ENCODE measurements around the gene APBA2.

DNA sequence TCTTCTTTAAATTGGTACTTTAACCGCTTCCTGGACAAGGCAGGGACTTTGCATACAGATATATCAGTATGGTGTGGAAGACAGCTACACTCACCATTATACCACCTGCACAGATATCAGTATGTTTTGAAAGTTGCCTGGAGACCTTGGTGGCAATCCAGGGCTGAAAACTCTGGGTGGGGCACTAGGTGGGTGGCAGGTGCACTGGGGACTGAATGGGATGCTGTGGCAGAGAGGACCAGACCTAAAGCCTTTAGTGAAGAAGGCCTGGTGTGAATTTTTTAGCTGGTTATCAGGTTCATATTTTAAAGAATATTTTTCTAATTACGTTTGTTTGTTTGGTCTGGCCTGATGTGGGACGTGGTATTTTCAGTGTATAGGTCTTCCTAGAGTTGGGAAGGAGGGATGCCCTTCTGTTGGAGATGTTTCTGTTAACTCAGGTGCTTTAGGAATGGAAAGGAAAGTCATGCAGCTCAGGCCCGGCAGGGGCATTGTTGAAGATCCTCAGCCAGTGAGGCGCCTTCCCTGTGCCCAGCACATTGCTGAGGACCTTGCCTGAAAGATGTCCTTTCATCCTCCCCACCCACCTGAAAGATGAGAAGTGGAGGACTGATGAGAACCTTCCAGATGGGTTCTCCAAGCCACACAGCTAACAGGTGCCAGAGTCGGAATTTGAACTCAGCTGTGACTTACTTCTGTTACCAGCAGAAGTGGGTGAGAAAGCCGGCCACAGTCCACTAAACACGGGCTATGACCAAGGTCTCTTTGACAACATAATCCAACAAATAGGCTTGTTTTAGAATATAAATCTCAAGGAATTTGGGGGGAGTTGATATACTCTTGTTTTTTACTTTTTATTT is 77.3 kb downstream of the APBA2 start:
- TF ChIP-seq CTCF (IDR thresholded peaks at IDR 0.05; ENCODE audit: low read length) (no peak), EZH2 (optimal IDR thresholded peaks at IDR 0.05; ENCODE audit: low read depth, low read length) (no peak)

Data from MM.1S (cell line).